Esophagus squamous epithelium (tissue), 4 donors: ENCODE data around the gene CGB2.

Experiments
- POLR2A ChIP-seq, 4 donors: fragments of 450-650 bp; IDR thresholded peaks; one replicate each; pipeline ENCODE4 v1.6.1; 2017; ENCODE audit warnings: antibody characterized with exemption in 4 of 4, mild to moderate bottlenecking in 4 of 4, moderate library complexity in 3 of 4
- TF ChIP-seq, protein P1 (sequence below), 6 experiments: fragments of 450-650 bp in 4 of 6; fragments of 200-600 bp in 2 of 6; sonication (generic) in 2 of 6; IDR thresholded peaks; one replicate each; pipeline ENCODE4 v1.5.1; 2016 to 2019; ENCODE audit warnings: antibody characterized with exemption in 6 of 6, mild to moderate bottlenecking in 4 of 6, moderate library complexity in 4 of 6

DNA sequence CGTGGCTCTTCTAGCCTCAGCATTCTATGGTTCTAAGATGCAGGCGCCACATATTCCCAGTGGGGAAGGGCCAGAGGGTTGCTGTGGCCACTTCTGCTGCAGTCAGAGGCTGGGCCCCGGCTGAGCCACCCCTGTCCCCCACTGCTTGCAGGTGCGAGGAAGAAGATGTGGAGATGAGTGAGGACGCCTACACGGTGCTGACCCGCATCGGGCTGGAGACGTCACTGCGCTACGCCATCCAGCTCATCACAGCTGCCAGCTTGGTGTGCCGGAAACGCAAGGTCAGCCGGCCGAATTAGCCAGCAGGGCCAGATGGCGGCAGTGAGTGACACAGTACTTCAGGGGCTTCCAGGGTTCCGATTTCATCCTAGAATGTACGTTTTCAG is 16.8 kb upstream of the CGB2 start:
- TF ChIP-seq, protein P1, sequence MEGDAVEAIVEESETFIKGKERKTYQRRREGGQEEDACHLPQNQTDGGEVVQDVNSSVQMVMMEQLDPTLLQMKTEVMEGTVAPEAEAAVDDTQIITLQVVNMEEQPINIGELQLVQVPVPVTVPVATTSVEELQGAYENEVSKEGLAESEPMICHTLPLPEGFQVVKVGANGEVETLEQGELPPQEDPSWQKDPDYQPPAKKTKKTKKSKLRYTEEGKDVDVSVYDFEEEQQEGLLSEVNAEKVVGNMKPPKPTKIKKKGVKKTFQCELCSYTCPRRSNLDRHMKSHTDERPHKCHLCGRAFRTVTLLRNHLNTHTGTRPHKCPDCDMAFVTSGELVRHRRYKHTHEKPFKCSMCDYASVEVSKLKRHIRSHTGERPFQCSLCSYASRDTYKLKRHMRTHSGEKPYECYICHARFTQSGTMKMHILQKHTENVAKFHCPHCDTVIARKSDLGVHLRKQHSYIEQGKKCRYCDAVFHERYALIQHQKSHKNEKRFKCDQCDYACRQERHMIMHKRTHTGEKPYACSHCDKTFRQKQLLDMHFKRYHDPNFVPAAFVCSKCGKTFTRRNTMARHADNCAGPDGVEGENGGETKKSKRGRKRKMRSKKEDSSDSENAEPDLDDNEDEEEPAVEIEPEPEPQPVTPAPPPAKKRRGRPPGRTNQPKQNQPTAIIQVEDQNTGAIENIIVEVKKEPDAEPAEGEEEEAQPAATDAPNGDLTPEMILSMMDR (IDR thresholded peaks at IDR 0.05) = no peak
- TF ChIP-seq POLR2A (IDR thresholded peaks at IDR 0.05) = no peak
